Muscle layer of colon (tissue), 2 donors: ENCODE measurements around the gene ZFP90.

ENCODE experiments used
- H3K27ac ChIP-seq: one replicate; pipeline ENCODE4 v1.7.0; 2013; ENCODE audit warnings: low read depth, mild to moderate bottlenecking, low read length, moderate library complexity
- H3K27me3 ChIP-seq, 2 donors: one replicate each; pipeline ENCODE4 v1.7.0; 2013; ENCODE audit warnings: low read length in 2 of 2, mild to moderate bottlenecking in 2 of 2; ENCODE audit not compliant: insufficient read depth in 2 of 2, control insufficient read depth in 1 of 2
- H3K36me3 ChIP-seq: one replicate; pipeline ENCODE4 v1.7.0; 2013; ENCODE audit warnings: mild to moderate bottlenecking, low read length; ENCODE audit not compliant: insufficient read depth
- H3K4me1 ChIP-seq: one replicate; pipeline ENCODE4 v1.7.0; 2013; ENCODE audit warnings: mild to moderate bottlenecking, low read length; ENCODE audit not compliant: insufficient read depth
- H3K4me3 ChIP-seq, 2 donors: one replicate each; pipeline ENCODE4 v1.7.0; 2013; ENCODE audit warnings: low read length in 2 of 2, low read depth in 1 of 2, mild to moderate bottlenecking in 1 of 2, moderate library complexity in 1 of 2
- H3K9ac ChIP-seq: one replicate; pipeline ENCODE4 v1.7.0; 2013; ENCODE audit warnings: low read length
- H3K9me3 ChIP-seq: one replicate; pipeline ENCODE4 v1.7.0; 2013; ENCODE audit warnings: mild to moderate bottlenecking, low read length
- donor health status: abdominal sarcoma.
- donor health status: Adenocarcinoma of cecum.

ZFP90 gene

DNA sequence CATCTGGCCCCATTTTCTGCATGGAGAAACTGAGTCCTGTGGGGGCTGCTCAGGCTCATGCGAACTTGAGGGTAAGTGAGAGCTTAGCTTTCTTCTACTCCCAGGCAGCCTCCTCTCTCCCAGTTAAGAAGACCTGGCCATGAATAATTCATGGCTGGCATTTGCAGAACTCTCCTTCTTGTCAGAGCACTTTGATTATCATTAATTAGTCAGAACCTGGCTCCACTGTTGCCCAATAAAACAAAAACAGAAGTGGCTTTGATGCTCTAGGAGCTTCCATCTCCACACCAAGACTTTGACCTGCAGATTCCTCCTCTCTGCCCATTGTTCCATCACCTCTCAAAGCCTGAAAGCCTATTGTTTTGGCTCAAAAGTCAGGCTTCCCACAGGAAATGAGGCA lies 60.5 kb downstream of the ZFP90 start:
- Histone ChIP-seq H3K27me3 (no peaks in the 10 kb centered on the region), H3K4me1 (no peaks in the 10 kb centered on the region), H3K36me3 (no peaks in the 10 kb centered on the region), H3K27ac (no peak overlapping the region), H3K9me3 (no peaks in the 10 kb centered on the region), H3K4me3 (no peak overlapping the region), H3K9ac (no peak overlapping the region)

DNA sequence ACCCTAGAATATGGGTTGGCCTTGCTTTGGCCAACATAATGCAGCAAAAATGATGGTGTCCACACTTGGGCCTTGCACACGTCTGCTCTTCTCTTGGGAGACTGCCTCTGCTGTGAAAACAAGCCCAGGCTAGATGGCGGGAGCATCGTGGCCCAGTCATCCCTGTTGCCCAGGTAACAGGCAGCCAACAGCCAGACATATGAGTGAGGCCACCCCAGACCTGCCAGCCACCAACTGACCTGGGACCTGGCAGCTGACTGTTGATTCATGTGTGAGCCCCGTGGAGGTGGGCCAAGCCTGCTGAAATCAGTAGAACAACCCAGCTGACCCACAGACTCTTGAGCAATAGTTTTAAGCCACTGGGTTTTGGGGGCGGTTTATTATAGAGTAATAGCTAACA lies 66.7 kb downstream of the ZFP90 start:
- Histone ChIP-seq H3K27me3 (no peaks in the 10 kb centered on the region), H3K36me3 (no peaks in the 10 kb centered on the region), H3K4me1 (no peaks in the 10 kb centered on the region), H3K27ac (no peak overlapping the region), H3K9ac (no peak overlapping the region), H3K4me3 (no peak overlapping the region), H3K9me3 (no peaks in the 10 kb centered on the region)

DNA sequence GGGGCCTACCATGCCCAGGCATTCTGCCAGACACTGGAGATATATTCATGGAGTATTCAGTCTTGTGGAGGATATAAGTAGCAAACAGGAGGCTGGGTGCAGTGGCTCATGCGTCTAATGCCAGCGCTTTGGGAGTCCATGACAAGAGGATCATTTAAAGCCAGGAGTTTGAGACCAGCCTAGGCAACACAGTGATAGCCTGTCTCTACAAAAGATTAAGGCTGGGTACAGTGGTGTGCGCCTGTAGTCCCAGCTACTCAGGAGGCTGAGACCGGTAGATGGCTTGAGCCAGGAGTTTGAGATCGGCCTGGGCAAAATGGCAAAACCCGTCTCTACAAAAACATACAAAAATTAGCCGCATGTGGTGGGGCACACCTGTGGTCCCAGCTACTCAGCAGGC lies 68.4 kb downstream of the ZFP90 start:
- no peaks in the 10 kb centered on the region for H3K36me3 ChIP-seq
- no peak overlapping the region for H3K4me3 ChIP-seq

DNA sequence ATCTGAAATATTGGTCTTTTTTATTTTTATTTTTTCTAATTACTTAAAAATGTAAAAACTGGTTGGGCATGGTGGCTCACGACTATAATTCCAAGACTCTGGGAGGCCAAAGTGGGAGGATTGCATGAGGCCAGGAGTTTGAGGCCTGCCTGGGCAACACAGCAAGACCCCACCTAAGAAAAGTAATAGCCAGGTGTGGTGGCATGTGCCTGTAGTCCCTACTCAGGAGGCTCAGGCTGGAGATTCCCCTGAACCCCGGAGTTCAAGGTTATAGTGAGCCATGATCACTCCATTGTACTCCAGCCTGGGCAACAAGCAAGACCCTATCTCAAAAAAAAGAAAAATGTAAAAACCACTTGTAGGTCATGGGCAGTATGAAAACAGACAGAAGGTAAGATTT lies 69.2 kb downstream of the ZFP90 start:
- H3K9ac ChIP-seq: no peak overlapping the region
- H3K27ac ChIP-seq: no peak overlapping the region
- H3K4me1 ChIP-seq: no peaks in the 10 kb centered on the region
- no peak overlapping the region for H3K4me3 ChIP-seq
- H3K27me3 ChIP-seq: no peaks in the 10 kb centered on the region
- H3K36me3 ChIP-seq: no peaks in the 10 kb centered on the region
- H3K9me3 ChIP-seq: no peaks in the 10 kb centered on the region

More for the DNA sequence above, 68.4 kb downstream of the ZFP90 start:
- Histone ChIP-seq H3K27ac (no peak overlapping the region), H3K9me3 (no peaks in the 10 kb centered on the region), H3K4me1 (no peaks in the 10 kb centered on the region), H3K9ac (no peak overlapping the region), H3K27me3 (no peaks in the 10 kb centered on the region)

DNA sequence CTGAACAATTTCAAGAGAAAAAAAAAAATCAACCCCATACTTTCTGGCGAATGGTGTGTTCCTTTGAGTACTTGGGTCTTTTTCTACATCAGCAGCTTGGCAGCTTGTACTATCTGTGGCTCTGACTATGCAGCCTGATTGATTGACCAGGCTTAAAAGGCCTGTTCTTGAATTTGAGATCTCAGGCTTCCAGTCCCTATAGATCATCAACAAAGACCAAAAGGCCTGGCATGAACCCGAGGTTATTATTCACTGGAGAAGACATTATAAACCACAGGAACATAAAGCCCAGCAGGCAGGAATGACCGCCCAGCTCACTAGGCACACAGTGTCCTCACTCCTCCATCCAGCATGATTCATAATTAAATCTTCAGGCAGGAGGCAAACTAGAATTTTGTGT lies 73.9 kb downstream of the ZFP90 start:
- no peak overlapping the region for H3K27ac ChIP-seq
- peaks cover 7% of the 10 kb centered on the region for H3K9me3 ChIP-seq
- no peak overlapping the region for H3K4me3 ChIP-seq
- no peaks in the 10 kb centered on the region for H3K27me3 ChIP-seq
- H3K9ac ChIP-seq: no peak overlapping the region
- H3K4me1 ChIP-seq: no peaks in the 10 kb centered on the region
- no peaks in the 10 kb centered on the region for H3K36me3 ChIP-seq

DNA sequence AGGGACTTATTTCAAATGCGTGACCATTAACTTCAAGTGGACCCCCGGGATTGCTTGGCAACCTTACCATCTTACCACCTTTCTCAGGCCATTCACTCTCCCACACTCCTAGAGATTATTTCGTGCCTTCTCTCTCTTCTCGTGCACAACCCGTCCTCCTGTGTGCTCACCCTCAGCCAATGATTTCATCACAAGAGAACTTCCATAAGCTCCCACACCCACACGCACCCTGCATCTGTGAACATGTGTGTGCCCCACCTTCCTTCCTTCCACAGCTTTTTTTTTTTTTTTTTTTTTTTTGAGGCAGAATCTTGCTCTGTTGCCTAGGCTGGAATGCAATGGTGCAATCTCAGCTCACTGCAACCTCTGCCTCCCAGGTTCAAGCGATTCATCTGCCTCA lies 78.6 kb downstream of the ZFP90 start:
- Histone ChIP-seq H3K9me3 (peaks cover 7% of the 10 kb centered on the region), H3K4me3 (no peak overlapping the region), H3K4me1 (no peaks in the 10 kb centered on the region), H3K9ac (no peak overlapping the region), H3K36me3 (no peaks in the 10 kb centered on the region), H3K27ac (no peak overlapping the region), H3K27me3 (no peaks in the 10 kb centered on the region)
